ENCODE measurements around the gene HMGXB4. TPM values are rescaled to one million over a fixed set of nuclear protein-coding genes. Genes with fewer than 3 reads are reported as not detected.

The HMGXB4 gene
- total and polyA plus RNA-seq, 9 of the 15 experiments (the other 6 are each of a cell fraction or from before 2014, with no cell fraction given) = 9.9 to 31.4 (median 24.8) TPM

GRCh38 chr22:35315141-35315854 lies 58.0 kb downstream of the HMGXB4 start (continued):
- TF ChIP-seq RBFOX2 (IDR thresholded peaks at IDR 0.05; ENCODE audit: low read depth, low read length) (no peak), RFX7 (CRISPR knock-in tag; IDR thresholded peaks at IDR 0.05) (no peak), SP1 (CRISPR knock-in tag; IDR thresholded peaks at IDR 0.05) (no peak)

- ATAC-seq (no peak), DNase-seq (ENCODE audit: extremely low read depth in 1 of 4, low spot score in 3 of 4) (no peak), FAIRE-seq (no peak)
- CTCF ChIA-PET (ENCODE audit: low intra/inter-chr PET ratio) = no interaction called here
- Histone ChIP-seq H3K4me3 (no peak overlapping the region), H3K27ac (ENCODE audit: extremely low read depth, low read depth, low read length) (no peak overlapping the region), H3K4me2 (ENCODE audit: insufficient read depth, low read length) (no peak overlapping the region), H3K9me1 (ENCODE audit: control insufficient read depth, insufficient read depth, low read length) (no peaks in the 10 kb centered on the region), H4K20me1 (replicated peaks; ENCODE audit: control insufficient read depth, insufficient read depth, low read length) (no peaks in the 10 kb centered on the region; the same call in 1 of the 2 replicates), H3K27me3 (ENCODE audit: control insufficient read depth in 2 of 2, insufficient read depth in 2 of 2, low read length in 2 of 2) (no peaks in the 10 kb centered on the region), H3K79me2 (ENCODE audit: control insufficient read depth, insufficient read depth, low read length) (no peaks in the 10 kb centered on the region), H3K36me3 (ENCODE audit: control insufficient read depth, insufficient read depth, low read length) (peaks cover 5% of the 10 kb centered on the region; the same call in 2 of the 3 replicates), H3K9me3 (replicated peaks; ENCODE audit: control insufficient read depth, insufficient read depth, low read depth, low read length) (no peaks in the 10 kb centered on the region), H3K9ac (ENCODE audit: insufficient read depth in 1 of 2, low read depth in 2 of 2, low read length in 2 of 2) (no peak overlapping the region), H3K4me1 (replicated peaks in 1 of 2; ENCODE audit: control insufficient read depth in 2 of 2, insufficient read depth in 2 of 2, low read length in 2 of 2) (peaks cover 0 to 4% of the 10 kb centered on the region in 2 experiments; a peak in 3 of 5 replicates), H2AFZ (ENCODE audit: low read depth, low read length) (no peak overlapping the region)
- intact Hi-C loops (cut with micrococcal nuclease) (no loop called here), in situ Hi-C loops (cut with MboI) (no loop called here)
- WGBS (ENCODE audit: insufficient coverage, low coverage, missing lambda C conversion rate) = 80% methylated on average over 20 of the region's 27 CpGs
- POLR2A ChIA-PET = no interaction called here
- TF ChIP-seq THRA (IDR thresholded peaks at IDR 0.05) = no peak
- no peak for TF ChIP-seq POU5F1 (IDR thresholded peaks at IDR 0.05; ENCODE audit: borderline replicate concordance, low read depth, low read length, partially characterized antibody)
- no peak for TF ChIP-seq POLR2H (tag; IDR thresholded peaks at IDR 0.05; ENCODE audit: low read depth)
- no peak for TF ChIP-seq CREM (IDR thresholded peaks at IDR 0.05; ENCODE audit: low read depth)
- no peak for TF ChIP-seq ZNF584 (CRISPR knock-in tag; IDR thresholded peaks at IDR 0.05; ENCODE audit: low read depth)
- no peak for TF ChIP-seq E2F1 (CRISPR knock-in tag; IDR thresholded peaks at IDR 0.05)
- no peak for TF ChIP-seq TAL1 (IDR thresholded peaks at IDR 0.05)
- no peak for TF ChIP-seq HMG20B (CRISPR knock-in tag; IDR thresholded peaks at IDR 0.05)
- TF ChIP-seq ZBTB8A (IDR thresholded peaks at IDR 0.05; ENCODE audit: partially characterized antibody) = no peak
- no peak for TF ChIP-seq PTBP1 (IDR thresholded peaks at IDR 0.05; ENCODE audit: low read depth, low read length)
- TF ChIP-seq ID3 (CRISPR knock-in tag; IDR thresholded peaks at IDR 0.05) = no peak
- no peak for TF ChIP-seq ID3 (tag; IDR thresholded peaks at IDR 0.05)
- no peak for TF ChIP-seq KDM1A (IDR thresholded peaks at IDR 0.05)
- BruUV-seq (replicated peaks) = no TSS peak
Observed at GRCh38 chr22:35315855-35316745, 58.8 kb downstream of the HMGXB4 start.
